ENCODE results near the gene TBX10. TPM values are rescaled to one million over a fixed set of nuclear protein-coding genes. Genes with fewer than 3 reads are reported as not detected.
"Not testable (repeated sequence)": the region's sequence is repeated elsewhere in the genome, so short reads cannot be mapped to it uniquely, and the experiment has no call there.

The TBX10 gene
- total RNA-seq, 3 donors from 2014 or later: not detected

DNA sequence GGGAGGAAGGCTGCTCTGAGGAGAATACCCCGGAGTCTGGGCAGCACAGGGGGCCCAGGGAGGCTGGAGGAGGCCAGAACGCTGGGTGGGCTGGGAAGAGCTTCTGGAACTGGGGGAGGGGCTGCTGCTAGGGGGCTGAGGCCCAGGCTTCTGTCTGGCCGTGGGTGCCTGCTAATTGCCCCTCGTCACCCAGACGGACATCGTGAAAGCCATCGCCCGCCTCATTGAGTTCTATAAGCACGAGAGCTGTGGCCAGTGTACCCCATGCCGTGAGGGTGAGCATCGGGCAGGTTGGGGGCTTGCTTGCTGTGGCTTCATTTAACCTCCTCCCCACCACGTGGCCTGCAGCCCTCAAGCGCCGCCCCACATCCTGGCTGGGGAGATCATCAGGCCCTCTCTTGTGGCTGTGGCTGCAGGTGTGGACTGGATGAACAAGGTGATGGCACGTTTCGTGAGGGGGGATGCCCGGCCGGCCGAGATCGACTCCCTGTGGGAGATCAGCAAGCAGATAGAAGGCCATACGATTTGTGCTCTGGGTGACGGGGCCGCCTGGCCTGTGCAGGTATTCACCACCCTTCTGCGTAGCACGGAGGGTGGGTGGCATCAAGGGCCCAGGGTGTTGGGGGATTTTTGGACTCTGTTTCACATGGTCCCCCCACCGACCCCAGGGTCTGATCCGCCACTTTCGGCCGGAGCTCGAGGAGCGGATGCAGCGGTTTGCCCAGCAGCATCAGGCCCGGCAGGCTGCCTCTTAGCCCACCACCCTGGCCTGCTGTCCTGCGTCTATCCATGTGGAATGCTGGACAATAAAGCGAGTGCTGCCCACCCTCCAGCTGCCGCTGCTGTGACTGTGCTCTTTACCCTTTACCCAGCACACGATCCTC lies 27.6 kb downstream of the TBX10 start:
- no peaks in the 10 kb centered on the region for H3K27me3 Mint-ChIP-seq (ENCODE audit: low read depth)
- no peak for ATAC-seq
- peaks cover 36% of the 10 kb centered on the region for H3K4me1 Mint-ChIP-seq (ENCODE audit: low read depth)
- DNase-seq: no peak
- H3K36me3 Mint-ChIP-seq (ENCODE audit: insufficient read depth): peaks cover 23% of the 10 kb centered on the region
- no peak overlapping the region for H3K4me3 Mint-ChIP-seq
- H3K9me3 Mint-ChIP-seq: no peaks in the 10 kb centered on the region

DNA sequence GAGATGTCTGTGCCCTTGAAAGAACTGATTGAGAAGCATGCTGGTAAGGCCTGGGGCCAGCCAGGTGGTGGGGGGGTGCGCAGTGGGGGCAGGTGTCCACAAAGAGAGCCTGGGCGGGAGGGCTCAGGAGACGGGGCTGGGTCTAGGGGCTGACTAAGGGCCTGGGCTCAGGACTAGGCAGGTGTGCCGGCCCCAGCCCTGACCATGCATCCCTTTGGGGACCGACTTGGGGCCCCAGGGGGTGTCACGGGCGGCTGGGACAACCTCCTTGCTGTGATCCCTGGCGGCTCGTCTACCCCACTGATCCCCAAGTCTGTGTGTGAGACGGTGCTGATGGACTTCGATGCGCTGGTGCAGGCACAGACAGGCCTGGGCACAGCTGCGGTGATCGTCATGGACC lies 28.4 kb downstream of the TBX10 start:
- H3K36me3 Mint-ChIP-seq (ENCODE audit: insufficient read depth): peaks cover 23% of the 10 kb centered on the region
- H3K4me1 Mint-ChIP-seq (ENCODE audit: low read depth): peaks cover 38% of the 10 kb centered on the region
- ATAC-seq: no peak
- DNase-seq: no peak
- no peaks in the 10 kb centered on the region for H3K9me3 Mint-ChIP-seq
- no peaks in the 10 kb centered on the region for H3K27me3 Mint-ChIP-seq (ENCODE audit: low read depth)
- no peak overlapping the region for H3K4me3 Mint-ChIP-seq

DNA sequence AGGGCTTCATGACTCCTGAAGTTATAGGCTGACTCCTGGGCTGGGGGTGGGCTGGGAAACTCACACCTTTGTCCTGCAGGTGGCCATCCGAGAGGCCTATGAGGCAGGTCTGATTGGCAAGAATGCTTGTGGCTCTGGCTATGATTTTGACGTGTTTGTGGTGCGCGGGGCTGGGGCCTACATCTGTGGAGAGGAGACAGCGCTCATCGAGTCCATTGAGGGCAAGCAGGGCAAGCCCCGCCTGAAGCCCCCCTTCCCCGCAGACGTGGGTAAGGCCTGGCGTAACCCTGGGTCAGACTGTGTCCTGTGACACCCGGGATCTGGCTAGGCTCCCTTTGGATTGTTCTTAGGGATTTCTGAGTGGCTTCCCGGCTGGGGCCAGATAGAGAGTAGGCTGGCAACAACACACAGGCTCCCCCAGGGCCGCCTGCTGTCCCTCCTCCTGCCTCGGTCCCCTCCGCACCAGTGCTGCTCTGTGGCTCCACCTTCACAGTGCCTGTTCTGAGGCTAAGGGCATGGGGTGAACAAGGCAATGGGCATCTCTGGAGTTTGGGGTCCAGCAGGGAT lies 29.2 kb downstream of the TBX10 start:
- Mint-ChIP-seq H3K4me3 (no peak overlapping the region), H3K36me3 (ENCODE audit: insufficient read depth) (peaks cover 23% of the 10 kb centered on the region), H3K9me3 (no peaks in the 10 kb centered on the region), H3K27me3 (ENCODE audit: low read depth) (no peaks in the 10 kb centered on the region), H3K4me1 (ENCODE audit: low read depth) (peaks cover 42% of the 10 kb centered on the region)
- DNase-seq: no peak
- ATAC-seq: no peak

DNA sequence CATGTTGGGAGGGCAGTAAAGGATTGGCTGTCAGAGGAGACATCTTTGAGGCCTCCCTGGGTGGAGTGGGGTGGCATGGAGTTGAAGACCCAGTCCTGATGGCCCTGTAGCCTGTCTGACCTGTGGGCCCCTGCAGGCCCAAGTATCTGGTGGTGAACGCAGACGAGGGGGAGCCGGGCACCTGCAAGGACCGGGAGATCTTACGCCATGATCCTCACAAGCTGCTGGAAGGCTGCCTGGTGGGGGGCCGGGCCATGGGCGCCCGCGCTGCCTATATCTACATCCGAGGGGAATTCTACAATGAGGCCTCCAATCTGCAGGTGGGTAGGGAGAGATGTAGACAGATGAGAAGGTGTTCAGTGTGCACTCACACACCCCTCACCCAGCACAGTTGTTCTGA lies 30.2 kb downstream of the TBX10 start:
- DNase-seq (no peak), ATAC-seq (no peak)
- peaks cover 23% of the 10 kb centered on the region for H3K36me3 Mint-ChIP-seq (ENCODE audit: insufficient read depth)
- H3K27me3 Mint-ChIP-seq (ENCODE audit: low read depth): no peaks in the 10 kb centered on the region
- no peaks in the 10 kb centered on the region for H3K9me3 Mint-ChIP-seq
- no peak overlapping the region for H3K4me3 Mint-ChIP-seq
- peaks cover 35% of the 10 kb centered on the region for H3K4me1 Mint-ChIP-seq (ENCODE audit: low read depth)

DNA sequence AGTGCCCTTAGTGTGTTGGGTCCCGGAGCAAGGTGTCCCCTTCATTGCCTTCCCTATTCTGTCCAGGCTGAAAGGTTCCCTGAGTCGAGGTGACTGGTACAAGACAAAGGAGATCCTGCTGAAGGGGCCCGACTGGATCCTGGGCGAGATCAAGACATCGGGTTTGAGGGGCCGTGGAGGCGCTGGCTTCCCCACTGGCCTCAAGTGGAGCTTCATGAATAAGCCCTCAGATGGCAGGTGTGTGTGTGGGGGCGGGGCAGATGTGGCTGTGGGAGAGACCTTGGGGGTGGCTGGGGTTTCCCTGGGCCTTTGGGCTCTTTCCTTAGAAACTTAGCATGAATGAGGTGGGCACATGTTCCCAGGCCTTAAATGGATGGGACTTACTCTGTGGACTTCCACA lies 31.1 kb downstream of the TBX10 start:
- H3K4me3 Mint-ChIP-seq: peak overlapping the region; percentile 93
- peaks cover 23% of the 10 kb centered on the region for H3K36me3 Mint-ChIP-seq (ENCODE audit: insufficient read depth)
- no peaks in the 10 kb centered on the region for H3K27me3 Mint-ChIP-seq (ENCODE audit: low read depth)
- H3K9me3 Mint-ChIP-seq: no peaks in the 10 kb centered on the region
- DNase-seq (no peak), ATAC-seq (no peak)
- peaks cover 26% of the 10 kb centered on the region for H3K4me1 Mint-ChIP-seq (ENCODE audit: low read depth)

DNA sequence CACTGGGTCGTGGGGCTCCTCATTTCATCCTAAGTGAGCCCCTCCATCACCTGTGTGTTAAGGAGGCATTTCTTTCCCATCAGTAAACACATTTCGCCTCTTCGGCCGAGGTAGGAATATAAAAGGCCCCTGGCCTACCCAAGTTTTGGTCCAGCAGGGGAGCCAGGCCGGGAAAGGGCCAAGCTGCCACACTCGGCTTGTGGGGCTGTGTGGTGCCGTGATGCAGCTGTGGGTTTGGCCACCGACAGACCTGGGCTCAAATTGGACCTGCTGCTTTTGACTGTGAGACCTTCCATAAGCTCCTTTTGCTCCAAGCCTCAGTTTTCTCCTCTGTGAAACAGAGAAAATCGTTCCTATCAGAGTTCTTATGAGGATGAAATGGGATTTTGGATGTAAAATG lies 32.1 kb downstream of the TBX10 start:
- peaks cover 6% of the 10 kb centered on the region for H3K27me3 Mint-ChIP-seq (ENCODE audit: low read depth)
- peaks cover 20% of the 10 kb centered on the region for H3K4me1 Mint-ChIP-seq (ENCODE audit: low read depth)
- peak overlapping the region; percentile 93 for H3K4me3 Mint-ChIP-seq
- H3K9me3 Mint-ChIP-seq: no peaks in the 10 kb centered on the region
- ATAC-seq (no peak), DNase-seq (no peak)
- peaks cover 22% of the 10 kb centered on the region for H3K36me3 Mint-ChIP-seq (ENCODE audit: insufficient read depth)

DNA sequence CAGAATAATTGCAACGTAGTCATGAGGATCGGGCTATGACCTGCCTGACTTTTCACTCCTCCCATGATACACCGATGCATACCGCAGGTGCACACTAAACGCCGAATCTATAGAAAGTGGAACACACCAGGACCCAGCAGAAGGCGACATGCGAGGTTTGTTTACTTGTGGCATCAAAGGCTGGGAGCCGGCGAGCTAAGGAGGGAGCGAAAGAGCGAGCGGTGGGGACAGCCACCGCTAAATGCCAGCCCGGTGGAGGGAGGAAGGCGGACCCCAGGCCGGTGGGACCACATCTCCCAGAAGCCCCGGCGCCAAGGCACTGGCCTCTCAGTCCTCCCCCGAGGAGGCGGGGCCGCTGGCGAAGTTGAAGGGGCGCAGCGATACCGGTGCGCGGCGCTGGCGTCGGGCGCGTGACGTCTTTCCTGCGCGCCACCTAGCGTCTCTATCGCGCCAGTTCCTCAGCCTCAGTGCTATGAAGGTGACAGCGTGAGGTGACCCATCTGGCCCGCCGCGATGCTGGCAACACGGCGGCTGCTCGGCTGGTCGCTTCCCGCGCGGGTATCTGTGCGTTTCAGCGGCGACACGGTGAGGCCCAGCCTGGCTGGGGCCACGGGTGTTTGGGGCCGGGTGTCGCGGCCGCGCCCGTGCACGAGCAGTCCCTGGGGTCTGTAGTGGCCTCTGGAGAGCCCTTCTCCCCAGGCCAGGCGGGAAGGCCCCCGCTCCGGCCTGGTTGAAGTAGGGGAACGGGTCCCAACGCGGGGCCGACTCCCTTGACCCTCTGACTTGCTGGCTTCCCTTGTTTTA lies 32.9 kb downstream of the TBX10 start, which contains the start of gene NDUFV1:
NDUFV1 (plus strand) TSS at position 445 of the 804 bp plus-strand sequence; CDS start at position 514, 69 bp downstream.
- DNase-seq (peak; percentile 96), ATAC-seq (peak; percentile 99 to 100)
- Mint-ChIP-seq H3K36me3 (ENCODE audit: insufficient read depth) (peaks cover 15% of the 10 kb centered on the region), H3K27me3 (ENCODE audit: low read depth) (peaks cover 6% of the 10 kb centered on the region), H3K4me3 (peak within 1 kb of the TSS; percentile 93), H3K9me3 (no peaks in the 10 kb centered on the region), H3K4me1 (ENCODE audit: low read depth) (peaks cover 20% of the 10 kb centered on the region)

DNA sequence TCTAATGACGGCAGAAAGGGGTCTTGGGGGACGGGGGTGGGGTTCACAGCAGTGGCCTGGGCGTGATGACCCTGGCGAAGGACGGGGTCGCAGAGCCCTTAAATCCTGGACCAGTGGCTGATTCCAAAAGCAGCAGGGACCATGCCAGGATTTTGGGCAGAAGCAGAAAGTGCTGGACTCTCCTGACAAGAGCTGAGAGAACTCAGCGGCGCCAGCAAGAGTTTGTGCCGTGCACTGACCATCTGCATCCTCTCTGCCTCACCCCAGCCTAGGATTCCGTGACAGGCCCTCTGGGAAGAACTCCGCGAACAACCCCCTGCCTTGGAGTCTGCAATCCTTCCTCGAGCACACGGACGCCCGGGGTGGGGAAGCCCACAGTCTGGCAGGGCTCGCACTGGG lies 33.5 kb downstream of the TBX10 start:
- H3K4me3 Mint-ChIP-seq: peak overlapping the region; percentile 93
- H3K4me1 Mint-ChIP-seq (ENCODE audit: low read depth): peaks cover 20% of the 10 kb centered on the region
- no peak for DNase-seq
- no peak for ATAC-seq
- H3K36me3 Mint-ChIP-seq (ENCODE audit: insufficient read depth): peaks cover 15% of the 10 kb centered on the region
- peaks cover 11% of the 10 kb centered on the region for H3K27me3 Mint-ChIP-seq (ENCODE audit: low read depth)
- H3K9me3 Mint-ChIP-seq: no peaks in the 10 kb centered on the region

DNA sequence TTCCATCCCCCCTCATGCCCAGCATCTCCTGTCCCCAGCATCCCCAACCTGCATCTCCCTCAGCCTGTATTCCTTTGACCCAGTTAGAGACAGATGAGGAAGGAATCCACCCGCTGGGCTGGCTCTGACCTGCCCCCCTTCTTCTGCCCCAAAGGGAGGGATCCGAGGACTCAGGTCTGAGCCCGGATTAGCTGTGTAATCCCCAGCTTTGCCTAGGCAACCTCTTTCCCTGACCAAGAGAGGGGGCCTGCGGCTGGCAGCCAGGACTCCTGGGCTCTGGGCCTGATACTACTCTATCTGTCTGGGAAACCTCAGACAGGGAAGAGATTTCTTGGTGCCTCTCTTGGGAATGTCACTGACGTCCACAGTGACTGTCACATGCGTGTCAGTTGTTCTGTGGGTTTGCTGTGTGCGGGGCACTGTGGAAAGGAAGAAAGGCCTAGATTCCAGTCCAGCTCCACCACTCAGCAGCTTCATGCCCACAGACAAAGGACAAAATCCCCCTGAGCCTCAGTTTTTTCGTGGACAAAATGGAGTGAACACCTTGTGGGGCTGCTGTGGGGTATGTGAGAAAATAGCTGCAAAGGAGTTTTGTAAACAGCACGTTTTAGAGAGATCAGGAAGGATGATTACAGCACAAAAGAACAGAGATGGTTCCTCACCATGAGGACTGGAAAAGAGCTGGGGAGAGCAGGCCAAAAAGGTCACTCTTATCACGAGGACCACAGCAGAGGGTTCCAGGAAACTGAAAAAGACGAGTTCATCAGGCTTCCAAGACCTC lies 34.1 kb downstream of the TBX10 start:
- ATAC-seq (no peak), DNase-seq (no peak)
- H3K9me3 Mint-ChIP-seq: no peaks in the 10 kb centered on the region
- H3K36me3 Mint-ChIP-seq (ENCODE audit: insufficient read depth): peaks cover 15% of the 10 kb centered on the region
- H3K4me1 Mint-ChIP-seq (ENCODE audit: low read depth): peaks cover 24% of the 10 kb centered on the region
- H3K27me3 Mint-ChIP-seq (ENCODE audit: low read depth): peaks cover 18% of the 10 kb centered on the region
- H3K4me3 Mint-ChIP-seq: peak overlapping the region; percentile 72

DNA sequence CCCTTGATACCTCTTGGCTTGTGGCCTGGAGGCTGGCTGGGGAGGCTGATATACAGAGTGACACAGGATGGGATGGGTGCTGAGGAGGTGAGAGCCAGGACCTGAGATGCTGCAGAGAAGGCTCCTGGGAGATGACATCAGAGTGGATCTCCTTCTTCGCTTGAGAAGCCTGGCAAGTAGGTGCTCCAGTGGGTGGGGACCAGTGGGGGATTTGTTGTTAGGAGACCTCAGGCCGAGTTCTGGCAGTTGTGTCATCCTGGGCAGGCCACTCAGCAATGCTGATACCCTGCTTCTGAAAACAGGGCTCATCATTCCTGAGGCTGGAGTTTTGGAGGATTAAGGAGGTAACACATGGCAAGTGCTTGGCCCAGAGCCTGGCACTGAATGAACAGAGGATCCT lies 34.7 kb downstream of the TBX10 start:
- Mint-ChIP-seq H3K9me3 (no peaks in the 10 kb centered on the region), H3K4me1 (ENCODE audit: low read depth) (peaks cover 25% of the 10 kb centered on the region), H3K27me3 (ENCODE audit: low read depth) (peaks cover 24% of the 10 kb centered on the region), H3K4me3 (no peak overlapping the region), H3K36me3 (ENCODE audit: insufficient read depth) (peaks cover 12% of the 10 kb centered on the region)
- ATAC-seq (no peak), DNase-seq (no peak)

DNA sequence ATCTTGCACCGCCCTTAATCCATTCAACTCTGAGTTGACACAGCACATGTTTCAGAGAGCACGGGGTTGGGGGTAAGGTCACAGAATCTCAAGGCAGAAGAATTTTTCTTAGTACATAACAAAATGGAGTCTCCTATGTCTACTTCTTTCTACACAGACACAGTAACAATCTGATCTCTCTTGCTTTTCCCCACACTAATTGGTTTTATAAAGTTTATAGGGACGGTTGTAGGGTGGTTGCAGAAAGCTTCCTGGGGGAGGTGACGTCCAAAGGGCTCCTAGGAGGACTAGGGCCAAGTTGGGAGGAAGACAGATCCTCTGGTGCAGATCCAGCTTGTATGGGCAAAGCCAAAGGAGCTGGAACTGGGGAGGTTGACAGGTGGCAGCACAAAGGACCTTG lies 35.4 kb downstream of the TBX10 start:
- H3K4me1 Mint-ChIP-seq (ENCODE audit: low read depth): peaks cover 25% of the 10 kb centered on the region
- peaks cover 28% of the 10 kb centered on the region for H3K27me3 Mint-ChIP-seq (ENCODE audit: low read depth)
- H3K4me3 Mint-ChIP-seq; H3K9me3 Mint-ChIP-seq; ATAC-seq; H3K36me3 Mint-ChIP-seq (ENCODE audit: insufficient read depth); DNase-seq: not testable (repeated sequence)

DNA sequence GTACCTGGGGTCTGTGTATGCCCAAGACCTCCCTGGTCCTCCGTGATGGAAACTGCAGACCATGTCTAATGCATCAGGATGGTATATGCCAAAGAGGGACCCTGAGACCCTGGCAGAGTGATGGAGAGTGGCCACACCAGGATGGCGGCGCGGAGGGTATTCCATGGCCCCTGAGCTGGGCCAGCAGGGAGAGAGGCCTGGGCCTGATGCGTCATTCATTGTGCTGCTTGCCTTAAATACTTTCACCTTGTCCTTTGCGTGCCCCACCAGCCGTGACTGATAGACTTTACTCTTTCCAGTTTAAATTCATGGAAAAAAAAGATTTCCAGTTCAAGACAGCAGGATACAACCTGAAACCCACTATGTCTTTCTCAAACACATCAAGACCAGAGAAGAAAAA lies 38.5 kb downstream of the TBX10 start:
- H3K4me3 Mint-ChIP-seq: no peak overlapping the region
- H3K36me3 Mint-ChIP-seq (ENCODE audit: insufficient read depth): no peaks in the 10 kb centered on the region
- no peak for DNase-seq
- H3K27me3 Mint-ChIP-seq (ENCODE audit: low read depth): peaks cover 28% of the 10 kb centered on the region
- no peak for ATAC-seq
- H3K4me1 Mint-ChIP-seq (ENCODE audit: low read depth): peaks cover 9% of the 10 kb centered on the region
- H3K9me3 Mint-ChIP-seq: no peaks in the 10 kb centered on the region

DNA sequence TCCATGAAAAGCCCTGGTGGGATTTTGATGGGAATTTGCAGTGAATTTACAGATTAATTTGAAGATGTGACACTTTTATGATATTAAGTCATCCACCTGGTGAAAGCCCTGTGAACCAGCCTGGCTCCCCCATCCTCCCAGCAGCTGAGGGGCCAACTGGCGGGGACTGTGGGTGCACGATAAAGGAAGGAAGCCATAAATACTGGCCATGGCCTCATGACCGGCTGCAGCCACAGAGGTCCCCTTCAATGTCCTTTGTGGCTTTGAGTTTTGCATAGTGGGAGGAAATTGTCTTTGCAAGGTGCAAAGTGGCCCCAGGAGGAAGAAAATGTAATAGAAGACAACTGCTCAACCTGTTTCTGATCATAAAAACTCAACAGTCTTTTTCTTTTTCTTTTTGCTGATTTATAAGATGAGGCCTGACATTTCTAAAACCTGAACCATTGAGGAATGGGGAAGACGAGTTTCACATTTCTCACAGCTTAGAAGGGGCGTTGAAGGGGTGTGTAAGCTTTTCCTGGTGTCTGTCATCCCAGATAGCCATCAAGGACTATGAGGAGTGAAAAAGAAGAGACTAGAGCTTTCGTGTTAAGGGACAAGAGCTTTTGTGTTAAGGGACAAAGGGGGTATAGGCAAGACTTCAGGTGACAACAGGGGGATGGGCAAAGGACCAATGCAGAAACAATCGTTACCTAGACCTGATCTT lies 39.1 kb downstream of the TBX10 start:
- DNase-seq: no peak
- H3K36me3 Mint-ChIP-seq (ENCODE audit: insufficient read depth): no peaks in the 10 kb centered on the region
- peaks cover 5% of the 10 kb centered on the region for H3K4me1 Mint-ChIP-seq (ENCODE audit: low read depth)
- ATAC-seq: no peak
- no peak overlapping the region for H3K4me3 Mint-ChIP-seq
- H3K9me3 Mint-ChIP-seq: no peaks in the 10 kb centered on the region
- peaks cover 28% of the 10 kb centered on the region for H3K27me3 Mint-ChIP-seq (ENCODE audit: low read depth)
